Amygdala (tissue), 56 donors: ENCODE results near the gene DLK1.

Experiments
- DNase-seq, 56 donors: peaks; one replicate each; lab custom pipeline; 2025; lab: John Stamatoyannopoulos, UW

DLK1 gene

DNA sequence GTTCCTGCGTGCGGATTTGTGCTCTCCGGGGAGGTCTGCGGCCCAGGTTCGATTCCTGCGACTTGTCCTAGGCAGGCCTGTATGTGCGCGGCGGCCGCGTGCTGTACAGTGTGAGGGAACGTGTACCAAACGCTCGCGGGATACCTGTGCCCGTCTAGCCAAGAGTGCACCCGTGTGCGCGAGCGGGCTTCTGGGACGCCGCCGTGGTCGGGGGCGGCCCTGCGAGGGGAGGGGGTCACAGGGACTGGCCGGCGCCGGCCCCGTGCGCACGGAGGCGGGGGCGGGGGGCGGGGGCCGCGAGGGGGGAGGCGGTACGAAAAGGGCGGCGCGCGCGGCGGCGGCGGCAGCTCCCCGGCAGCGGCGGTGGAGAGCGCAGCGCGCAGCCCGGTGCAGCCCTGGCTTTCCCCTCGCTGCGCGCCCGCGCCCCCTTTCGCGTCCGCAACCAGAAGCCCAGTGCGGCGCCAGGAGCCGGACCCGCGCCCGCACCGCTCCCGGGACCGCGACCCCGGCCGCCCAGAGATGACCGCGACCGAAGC is at the start of gene DLK1:
DLK1 (plus strand) TSS at position 343 of the 536 bp plus-strand sequence; CDS start at position 520, 177 bp downstream.
- no peak for DNase-seq

GRCh38 chr14:100677152-100677551 is 49.5 kb upstream of the DLK1 start:
- no peak for DNase-seq

GRCh38 chr14:100677554-100678468 is 48.9 kb upstream of the DLK1 start:
- peak in 24 of 56 donors; percentile 7 to 70 (median 32) for DNase-seq

DNA sequence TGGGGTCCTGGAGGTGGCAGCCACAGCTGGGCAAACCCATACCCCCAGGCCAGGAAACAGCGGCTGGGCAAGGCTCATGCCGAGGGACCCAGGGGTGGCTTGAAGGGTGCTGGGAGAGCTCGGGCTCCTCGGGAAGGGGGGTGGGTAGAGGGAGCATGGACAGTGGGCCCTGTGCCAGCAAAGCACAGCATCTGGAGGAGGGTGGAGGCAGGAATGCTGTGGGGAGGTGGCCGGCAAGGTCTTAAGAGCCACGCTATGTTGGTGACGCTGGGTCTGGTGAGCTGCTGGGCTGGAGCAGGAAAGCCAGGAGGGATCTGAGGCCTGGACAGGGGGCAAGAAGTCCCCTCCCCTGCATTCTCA is 48.2 kb upstream of the DLK1 start:
- DNase-seq, result no peak

DNA sequence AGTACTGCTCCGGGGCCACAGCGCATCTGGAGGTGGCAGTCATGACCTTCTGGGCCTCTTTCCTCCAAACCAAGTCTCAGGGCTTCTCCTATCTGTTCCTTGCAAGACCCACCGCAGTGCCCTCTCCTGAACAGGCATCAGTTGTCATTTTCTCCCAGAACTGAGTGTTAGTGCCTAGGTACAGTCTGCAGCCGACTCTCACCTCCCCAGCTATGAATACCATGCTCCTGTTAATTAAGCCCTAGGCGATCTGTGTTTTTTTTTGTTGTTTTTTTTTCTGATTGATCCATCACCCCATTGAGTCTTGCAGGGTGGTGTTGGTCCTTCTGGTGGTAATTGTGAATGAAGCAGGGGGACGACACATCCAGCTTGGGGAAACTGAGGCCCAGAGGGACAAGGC is 47.5 kb upstream of the DLK1 start:
- no peak for DNase-seq

DNA sequence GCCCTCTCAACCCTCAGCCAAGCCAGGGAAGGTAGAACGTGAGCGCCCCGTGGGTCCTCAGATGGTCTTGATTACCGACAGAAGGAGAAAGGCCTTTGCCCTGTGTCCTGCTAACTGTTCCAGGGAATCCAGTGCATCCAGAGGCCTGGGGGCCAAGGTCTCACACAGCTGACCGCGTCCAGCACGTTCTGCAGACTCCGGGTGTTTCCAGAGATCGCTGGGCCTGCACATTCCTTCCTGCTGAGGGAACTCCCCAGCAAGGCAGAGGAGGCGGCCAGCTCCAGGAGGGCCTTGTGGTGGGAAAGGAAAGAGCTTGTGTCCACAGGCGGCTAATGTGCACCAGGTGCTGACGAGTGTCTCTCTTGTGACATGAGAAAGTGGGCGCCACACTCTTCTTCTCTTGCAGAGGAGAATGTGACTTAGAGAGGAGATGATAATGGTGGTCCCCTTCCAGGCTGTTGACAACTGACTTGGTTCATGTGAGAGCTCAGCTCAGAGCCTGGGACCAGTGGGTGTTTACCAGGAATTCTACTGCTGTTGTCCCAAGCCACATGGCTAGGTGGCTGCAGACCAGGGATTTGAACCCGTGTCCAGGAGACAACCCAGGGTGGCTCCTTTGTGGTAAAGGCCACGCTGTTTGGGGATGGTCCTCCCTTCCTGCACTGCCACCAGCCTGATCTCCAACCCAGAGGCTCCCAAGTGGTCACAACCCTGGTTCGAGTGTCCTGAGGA is 46.8 kb upstream of the DLK1 start:
- DNase-seq, result no peak

DNA sequence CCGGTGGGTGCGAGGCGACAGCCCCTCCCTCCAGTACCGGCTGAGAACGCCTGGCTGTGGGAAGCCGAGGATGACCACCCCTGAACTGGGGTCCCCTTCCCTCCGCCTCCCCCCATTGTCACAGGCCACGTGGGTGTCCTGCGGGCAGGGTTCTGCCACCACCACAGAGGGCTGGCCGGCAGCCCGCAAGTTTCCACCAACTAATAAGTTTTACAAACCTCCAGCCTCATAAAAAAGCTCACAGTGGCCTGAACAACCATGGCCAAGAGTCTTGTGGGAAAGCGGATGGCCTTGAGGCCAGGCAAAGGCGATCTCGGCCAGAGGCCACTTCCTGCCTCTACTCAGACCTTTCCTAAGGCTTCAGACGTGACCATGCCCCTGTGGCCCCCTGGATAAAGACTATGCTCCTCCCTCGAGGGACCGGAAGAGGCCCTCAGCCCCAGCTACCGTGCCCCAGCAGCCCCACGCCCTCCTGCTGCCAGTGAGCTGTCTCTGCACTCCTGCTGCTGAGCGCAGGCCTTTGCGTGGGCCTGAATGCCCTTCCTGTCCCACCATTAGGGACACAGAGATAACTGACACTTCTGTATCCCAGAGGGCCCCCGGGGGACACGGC is 46.1 kb upstream of the DLK1 start:
- no peak for DNase-seq

- DNase-seq, result no peak
Observed at GRCh38 chr14:100681111-100681510, 45.6 kb upstream of the DLK1 start.

DNA sequence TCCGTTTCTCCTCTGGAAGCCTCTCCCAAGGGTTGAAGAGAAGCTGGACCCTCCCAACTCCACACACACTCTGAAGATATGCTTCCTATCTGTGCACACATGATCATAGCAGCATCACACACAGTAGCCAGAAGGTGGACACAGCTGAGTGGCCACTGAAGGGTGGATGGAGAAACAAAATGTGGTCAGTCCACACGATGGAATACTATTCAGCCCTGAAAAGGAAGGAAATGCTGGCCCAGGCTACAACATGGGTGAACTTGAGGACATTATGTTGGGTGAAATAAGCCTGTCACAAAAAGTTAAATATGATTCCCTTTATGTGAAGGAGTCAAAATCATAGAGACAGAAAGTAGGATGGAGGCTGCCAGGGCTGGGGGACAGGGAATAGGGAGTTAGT is 43.9 kb upstream of the DLK1 start:
- no peak for DNase-seq

- no peak for DNase-seq
Observed at GRCh38 chr14:100683578-100683977, 43.1 kb upstream of the DLK1 start.

DNA sequence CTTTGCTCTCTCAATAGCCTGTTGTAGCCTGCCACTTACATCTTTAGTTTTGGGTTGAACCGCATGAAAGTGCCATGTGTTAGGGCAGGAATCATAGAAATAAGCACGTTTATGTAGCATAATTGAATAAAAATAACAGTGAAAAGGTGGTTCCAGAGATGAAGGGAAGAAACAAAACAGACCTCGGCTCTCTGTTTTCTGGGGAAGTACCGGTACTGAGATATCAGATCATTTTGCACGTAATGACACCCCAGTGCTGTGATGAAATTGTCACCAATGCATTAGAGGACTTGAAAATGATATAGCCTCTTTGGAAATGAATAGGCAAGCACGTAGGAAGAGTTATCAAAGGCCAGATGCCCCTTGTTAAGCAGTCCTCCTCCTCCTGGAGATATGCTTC is 42.5 kb upstream of the DLK1 start:
- DNase-seq, result no peak

- no peak for DNase-seq
Observed at GRCh38 chr14:100684961-100685360, 41.7 kb upstream of the DLK1 start.

DNA sequence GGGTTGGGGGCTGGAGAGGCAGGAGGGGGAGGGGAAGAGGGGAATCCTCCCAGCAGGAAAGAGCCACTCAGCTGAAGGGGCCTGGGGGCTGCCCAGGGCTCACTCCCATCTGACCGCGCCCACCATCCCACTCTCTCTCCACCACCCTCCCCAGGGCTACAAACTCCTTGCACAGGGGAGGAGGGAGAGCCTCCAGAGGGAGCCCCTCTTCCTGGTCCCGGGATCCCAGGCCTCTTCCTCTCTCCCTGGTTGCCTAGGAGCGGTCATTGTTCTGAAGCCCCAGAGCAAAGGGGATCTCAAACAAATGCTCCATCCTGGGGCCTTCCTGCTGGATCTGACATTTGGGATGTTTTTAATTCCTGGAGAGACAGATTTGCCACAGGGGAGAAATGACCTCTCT is 39.8 kb upstream of the DLK1 start:
- DNase-seq, result no peak

- DNase-seq, result no peak
Observed at GRCh38 chr14:100687386-100687785, 39.3 kb upstream of the DLK1 start.

DNA sequence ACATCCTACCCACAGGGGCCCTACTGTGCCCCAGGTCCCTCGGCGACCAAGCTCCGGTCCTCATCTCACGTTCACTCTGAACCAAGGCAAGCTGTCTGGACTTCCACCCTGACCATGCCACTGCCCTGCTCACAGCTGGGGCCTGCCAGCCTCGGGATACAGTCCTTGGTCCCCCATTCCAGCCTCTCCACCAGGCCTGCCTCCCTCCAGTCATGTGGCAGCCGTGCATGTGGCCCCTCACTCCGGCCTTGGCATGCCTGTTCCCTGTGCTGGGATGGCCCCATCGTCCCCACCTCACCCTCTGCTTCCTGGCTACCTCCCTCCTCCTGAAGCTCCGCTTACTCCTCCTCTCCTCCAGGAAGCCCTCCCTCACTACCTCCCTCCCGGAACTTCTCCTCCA is 38.6 kb upstream of the DLK1 start:
- no peak for DNase-seq

- peak in 1 of 56 donors; percentile 19 for DNase-seq
Observed at GRCh38 chr14:100688598-100689461, 37.9 kb upstream of the DLK1 start.

DNA sequence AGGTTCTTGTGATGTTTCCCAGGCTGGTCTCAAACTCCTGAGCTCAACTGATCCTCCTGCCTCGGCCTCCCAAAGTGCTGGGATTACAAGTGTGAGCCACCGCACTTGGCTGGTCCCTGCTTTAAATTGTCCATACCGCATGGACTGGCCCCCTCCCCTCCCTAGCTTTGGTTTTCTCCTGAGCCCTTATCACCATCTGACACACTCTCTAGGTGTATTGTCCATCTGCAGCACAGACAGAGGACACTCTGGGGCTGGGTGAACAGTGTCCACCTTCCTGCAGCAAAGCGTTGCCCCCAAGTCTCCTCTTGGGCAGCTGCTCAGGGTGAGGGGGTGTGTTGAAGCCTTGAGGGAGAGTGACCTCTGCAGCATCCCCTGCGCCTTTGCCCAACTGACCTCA is 36.0 kb upstream of the DLK1 start:
- DNase-seq, result no peak

- no peak for DNase-seq
Observed at GRCh38 chr14:100691395-100692056, 35.2 kb upstream of the DLK1 start.

GRCh38 chr14:100692256-100692655 is 34.4 kb upstream of the DLK1 start:
- DNase-seq, result no peak
